ENCODE results near the gene KTN1.
A peak's percentile ranks its signal among the peaks of the same experiment; 100 is the strongest.

Gene KTN1, protein sequence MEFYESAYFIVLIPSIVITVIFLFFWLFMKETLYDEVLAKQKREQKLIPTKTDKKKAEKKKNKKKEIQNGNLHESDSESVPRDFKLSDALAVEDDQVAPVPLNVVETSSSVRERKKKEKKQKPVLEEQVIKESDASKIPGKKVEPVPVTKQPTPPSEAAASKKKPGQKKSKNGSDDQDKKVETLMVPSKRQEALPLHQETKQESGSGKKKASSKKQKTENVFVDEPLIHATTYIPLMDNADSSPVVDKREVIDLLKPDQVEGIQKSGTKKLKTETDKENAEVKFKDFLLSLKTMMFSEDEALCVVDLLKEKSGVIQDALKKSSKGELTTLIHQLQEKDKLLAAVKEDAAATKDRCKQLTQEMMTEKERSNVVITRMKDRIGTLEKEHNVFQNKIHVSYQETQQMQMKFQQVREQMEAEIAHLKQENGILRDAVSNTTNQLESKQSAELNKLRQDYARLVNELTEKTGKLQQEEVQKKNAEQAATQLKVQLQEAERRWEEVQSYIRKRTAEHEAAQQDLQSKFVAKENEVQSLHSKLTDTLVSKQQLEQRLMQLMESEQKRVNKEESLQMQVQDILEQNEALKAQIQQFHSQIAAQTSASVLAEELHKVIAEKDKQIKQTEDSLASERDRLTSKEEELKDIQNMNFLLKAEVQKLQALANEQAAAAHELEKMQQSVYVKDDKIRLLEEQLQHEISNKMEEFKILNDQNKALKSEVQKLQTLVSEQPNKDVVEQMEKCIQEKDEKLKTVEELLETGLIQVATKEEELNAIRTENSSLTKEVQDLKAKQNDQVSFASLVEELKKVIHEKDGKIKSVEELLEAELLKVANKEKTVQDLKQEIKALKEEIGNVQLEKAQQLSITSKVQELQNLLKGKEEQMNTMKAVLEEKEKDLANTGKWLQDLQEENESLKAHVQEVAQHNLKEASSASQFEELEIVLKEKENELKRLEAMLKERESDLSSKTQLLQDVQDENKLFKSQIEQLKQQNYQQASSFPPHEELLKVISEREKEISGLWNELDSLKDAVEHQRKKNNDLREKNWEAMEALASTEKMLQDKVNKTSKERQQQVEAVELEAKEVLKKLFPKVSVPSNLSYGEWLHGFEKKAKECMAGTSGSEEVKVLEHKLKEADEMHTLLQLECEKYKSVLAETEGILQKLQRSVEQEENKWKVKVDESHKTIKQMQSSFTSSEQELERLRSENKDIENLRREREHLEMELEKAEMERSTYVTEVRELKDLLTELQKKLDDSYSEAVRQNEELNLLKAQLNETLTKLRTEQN (N-terminal part only)

DNA sequence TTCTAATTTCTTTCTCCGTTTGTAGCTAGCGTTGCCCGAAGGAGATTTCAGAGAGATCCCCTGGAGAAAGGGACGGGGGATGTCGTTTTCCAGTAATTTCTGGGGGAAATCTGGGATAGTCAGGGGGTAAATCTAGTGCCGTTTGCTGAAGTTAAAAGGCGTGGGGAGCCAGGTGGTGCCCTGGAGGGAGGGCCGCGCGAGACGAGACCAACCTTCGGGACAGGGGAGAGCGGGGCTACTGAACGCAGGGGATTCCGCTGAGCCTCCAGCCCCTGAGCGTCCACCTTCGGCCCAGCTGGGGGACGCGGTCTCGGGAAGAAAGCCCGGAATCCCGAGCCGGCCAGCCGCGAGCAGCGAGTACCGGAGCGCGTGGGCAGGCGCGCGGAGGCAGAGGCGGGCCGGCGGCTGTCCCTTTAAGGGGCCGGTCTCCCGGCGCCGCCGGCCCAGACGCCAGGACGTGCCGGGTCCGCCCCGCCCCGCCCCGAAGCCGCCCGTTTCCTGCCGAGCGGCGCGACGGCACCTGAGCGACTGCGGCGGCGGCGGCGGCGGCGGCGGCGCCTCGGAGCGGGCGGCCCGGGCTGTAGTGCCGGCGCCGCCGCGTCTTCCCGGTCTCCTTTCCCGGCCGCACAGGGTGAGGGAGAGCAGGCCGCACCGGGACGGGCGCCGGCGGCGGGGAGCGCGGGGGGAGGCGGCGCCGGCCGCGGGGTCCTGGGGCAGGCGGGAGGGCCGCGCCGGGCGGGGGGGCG, at the start of gene KTN1:
Gene KTN1 (plus strand): TSS at position 484 of the 746 bp plus-strand sequence. CDS start 31,842 bp downstream, outside the sequence.
- peak; percentile 87 for DNase-seq (ENCODE audit: low spot score)

DNA sequence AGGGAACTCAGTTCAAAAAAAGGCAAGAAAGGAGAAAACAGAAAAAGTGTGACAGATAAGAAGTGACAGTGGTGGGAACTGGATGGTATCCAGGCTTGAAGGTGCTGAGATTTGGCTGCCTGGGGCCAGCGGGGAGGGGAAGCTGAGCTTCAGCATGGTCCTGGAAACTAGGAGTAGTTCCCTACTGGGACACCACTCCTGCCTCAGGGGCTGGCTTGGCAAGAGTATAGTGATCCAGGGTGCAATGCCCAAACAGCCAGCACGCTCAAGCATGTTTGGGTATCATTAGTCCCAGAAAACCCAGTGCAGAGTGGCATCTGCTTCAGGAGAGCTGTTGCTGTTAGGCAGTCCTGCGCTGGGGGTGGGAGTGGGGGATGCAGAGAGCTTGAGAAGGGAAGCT, 49.5 kb upstream of the KTN1 start:
- no peak for DNase-seq (ENCODE audit: low spot score)

DNA sequence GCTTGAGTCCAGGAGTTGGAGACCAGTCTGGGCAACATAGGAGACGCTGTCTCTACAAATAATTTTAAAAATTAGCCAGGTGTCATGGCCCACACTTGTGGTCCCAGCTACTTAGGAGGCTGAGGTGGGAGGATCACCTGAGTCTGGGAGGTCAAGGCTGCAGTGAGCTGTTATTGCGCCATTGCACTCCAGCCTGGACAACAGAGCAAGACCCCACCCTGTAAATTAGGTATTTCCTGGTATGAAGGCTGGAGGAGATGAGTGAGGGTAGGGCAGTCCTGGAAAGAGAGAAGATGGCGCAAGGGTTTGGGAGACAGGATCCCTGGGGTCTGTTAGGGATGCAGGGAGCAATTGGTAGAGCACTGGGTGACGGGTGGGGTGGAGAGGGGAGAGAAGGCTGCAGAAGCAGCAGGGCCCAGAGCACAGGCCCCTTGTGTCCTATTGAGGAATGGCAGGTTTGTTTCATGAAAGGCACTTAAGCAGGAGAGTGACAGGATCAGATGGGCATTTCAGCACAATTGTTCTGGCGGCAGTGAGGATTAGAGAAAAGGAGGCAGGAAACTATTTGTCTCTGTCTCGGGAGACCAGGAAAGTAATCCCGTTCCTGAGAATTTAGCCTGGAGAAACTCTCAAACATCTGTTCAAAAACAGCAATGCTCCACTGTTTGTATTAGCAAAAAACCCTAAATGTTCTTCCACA, 47.2 kb upstream of the KTN1 start:
- DNase-seq (ENCODE audit: low spot score) = no peak

DNA sequence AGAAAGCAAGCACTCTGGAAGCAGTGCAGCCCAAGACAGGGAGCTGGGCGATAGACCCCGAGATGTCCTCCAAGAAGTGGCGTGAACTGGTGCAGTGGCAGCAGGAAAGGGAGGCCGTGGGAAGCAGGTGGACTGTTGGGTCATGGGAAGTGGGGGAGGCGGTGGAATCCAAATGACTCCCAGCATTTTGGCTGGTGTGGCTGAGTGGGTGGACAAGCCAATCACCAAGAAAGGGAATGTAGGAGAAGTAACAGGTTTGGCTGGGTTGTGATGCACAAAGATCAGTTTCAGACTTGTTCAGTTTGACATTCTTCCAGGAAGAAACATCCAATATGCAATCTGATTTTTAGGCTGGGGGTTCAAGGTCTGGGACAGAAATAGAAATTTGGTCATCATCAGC, 46.0 kb upstream of the KTN1 start:
- no peak for DNase-seq (ENCODE audit: low spot score)

DNA sequence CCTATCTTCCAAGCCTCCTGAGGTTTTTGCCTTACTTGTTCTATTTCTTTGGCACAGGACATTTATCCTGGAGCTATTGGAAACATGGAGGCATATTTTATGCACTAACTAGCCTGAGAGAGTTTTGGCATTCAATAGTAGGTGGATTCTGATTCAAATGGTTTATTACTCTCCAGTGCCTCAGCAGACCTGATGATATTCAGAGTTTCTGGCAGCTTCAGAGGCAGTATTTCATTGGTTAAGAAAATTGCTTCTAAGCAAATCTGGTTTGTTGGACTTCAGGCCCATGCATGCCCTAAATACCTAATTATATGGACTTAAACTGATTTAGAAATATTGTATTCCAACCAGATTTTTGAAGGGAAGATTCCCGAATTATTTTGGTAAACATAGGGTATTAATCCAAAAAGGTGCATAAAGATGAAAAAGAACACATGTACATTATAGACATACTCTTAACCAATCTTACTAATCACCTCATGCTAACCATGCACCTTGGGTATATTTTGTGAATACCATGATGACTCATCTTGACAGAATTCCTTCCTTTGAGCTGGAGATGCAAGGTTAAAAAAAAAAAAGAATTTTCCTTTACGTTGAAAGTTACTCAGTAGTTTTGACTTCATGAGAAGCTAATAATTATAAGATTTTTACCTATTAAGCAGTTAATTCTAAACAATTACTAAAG, 44.3 kb upstream of the KTN1 start:
- DNase-seq (ENCODE audit: low spot score) = no peak

DNA sequence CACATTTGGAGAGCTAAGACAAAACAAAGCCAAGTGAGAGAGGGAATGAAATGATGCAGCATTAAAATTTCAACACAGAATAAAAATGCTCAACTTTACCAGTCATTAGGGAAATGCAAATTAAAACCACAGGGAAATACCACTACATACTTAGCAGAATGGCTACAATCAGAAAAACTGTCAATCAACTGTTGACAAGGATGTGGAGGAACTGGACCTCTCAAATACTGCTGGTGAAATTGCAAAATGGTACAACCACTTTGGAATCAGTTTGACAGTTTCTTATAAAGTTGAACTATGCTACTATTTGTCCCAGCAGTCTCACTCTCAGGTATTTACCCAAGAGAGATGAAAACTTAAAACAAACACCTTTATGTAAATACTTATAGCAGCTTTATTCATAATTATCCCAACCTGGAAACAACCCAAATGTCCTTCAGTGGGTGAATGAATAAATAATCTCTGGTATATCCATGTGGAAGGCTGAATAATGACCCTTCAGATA, 43.8 kb upstream of the KTN1 start:
- no peak for DNase-seq (ENCODE audit: low spot score)

DNA sequence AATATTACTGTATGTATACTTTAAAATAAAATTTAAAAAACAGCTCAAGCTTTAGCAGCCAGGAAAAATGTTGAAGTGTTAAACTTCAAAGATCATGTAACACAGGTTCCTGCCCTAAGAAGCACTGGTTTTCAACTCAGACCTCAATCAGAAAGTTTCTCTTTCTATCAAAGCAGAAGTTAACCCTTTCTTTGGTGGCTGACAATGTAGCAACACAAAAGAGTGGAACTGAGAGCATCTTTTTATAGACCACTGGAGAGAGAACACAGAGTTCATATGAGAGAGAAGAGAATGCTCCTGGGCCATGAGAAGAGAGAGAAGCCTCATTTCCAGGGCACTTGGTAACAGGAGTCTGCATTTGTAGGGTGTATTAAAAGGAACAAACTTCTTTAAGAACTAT, 42.2 kb upstream of the KTN1 start:
- no peak for DNase-seq (ENCODE audit: low spot score)

DNA sequence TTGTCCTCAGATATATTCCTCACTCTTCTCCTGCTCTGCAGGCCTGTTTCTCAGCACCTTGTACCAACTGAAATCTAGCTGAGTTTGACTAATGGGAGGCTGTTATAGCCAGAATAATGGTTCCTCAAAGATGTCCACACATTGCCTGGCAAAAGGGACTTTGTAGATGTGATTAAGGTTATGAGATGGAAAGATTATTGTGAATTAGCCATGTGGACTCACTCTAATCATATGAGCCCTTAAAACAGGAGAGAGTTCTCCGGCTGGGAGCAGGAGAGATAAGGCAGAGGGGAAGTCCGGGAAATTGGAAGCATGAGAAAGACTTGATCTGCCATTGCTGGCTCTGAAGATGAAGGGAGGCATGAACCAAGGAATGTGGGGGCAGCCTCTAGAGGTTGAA, 40.0 kb upstream of the KTN1 start:
- no peak for DNase-seq (ENCODE audit: low spot score)

DNA sequence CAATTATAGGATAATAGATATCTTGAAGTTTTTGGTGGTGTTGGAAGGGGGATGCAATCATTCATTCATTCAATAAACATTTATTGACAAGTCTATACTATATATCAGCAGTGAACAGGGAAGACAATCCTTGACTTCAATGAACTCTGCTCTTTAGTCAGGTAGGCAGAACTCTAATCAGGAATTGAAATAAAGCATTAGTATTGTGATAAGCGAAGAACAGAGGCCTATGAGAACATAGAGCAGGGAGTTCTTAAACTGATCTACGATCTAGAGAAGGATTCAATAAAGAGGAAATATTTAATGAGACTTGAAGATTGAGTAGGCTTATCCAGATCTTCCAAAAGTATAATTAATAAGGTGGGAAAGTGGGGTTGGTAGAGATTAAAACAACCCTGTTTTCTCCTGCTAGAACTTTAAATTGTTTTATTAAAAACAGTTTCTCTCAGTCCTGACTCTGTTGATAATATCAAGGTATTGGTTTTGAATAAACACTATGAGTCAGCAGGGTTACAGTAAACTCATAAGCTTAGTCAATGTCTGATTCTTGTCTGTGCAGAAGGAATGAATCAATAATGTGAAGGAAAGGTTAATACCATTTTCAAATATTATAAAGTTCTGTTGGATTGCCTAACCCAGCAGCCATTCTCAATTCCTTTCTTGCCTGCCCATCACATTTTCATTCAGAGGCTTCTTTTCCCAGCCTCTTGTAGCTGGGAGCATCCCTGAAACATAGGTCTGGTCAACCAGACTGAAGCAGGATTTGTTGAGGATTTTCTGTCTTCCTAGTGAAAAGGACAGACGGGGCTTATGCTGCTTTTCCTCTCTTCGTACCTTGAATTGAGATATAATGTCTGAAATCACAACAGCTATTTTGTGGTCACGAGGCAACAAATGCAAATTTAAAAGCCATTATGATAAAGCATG, 38.9 kb upstream of the KTN1 start:
- no peak for DNase-seq (ENCODE audit: low spot score)

DNA sequence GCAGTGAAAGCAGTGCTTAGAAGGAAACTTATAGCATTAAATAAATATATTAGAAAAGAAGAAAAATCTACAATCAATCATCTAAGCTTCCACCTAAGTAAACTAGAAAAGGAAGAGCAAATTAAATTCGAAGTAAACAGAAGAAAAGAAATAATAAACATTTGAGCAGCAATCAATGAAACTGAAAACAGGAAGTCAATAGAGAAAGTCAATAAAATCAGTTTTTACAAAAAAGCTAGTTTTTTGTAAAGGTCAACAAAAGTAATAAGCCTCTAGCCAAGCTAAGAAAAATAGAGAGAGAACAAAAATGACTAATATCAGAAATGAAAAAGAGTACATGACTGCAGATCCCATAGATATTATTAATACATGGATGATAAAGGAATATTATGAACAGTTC, 34.2 kb upstream of the KTN1 start:
- DNase-seq (ENCODE audit: low spot score) = no peak

DNA sequence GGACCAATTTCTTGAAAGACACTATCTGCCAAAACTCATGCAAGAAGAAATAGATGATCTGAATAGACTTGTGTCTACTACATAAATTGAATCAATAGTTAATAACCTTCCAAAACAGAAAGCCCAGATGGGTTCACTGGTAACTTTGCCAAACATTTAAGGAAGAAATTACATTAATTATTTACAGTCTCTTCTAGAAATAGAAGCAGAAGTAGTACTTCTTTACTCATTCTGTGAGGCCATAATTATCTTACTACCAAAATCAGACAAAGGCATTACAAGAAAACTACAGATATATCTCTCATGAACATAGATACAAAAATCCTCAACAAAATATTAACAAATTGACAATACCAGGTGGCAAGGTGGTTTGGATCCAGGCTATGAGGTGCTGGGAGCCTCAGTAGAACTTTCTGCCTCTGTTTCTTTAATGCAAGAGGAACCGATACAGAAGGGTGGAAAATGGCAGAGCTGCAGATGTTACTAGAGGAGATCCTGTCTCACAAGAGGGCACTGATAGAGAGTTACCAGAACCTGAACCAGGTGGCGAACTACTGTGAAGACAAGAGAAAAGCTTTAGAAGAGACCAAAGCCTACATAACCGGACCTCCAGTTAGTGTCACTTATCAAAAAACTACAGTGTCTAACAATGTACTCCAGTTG, 33.7 kb upstream of the KTN1 start:
- no peak for DNase-seq (ENCODE audit: low spot score)

DNA sequence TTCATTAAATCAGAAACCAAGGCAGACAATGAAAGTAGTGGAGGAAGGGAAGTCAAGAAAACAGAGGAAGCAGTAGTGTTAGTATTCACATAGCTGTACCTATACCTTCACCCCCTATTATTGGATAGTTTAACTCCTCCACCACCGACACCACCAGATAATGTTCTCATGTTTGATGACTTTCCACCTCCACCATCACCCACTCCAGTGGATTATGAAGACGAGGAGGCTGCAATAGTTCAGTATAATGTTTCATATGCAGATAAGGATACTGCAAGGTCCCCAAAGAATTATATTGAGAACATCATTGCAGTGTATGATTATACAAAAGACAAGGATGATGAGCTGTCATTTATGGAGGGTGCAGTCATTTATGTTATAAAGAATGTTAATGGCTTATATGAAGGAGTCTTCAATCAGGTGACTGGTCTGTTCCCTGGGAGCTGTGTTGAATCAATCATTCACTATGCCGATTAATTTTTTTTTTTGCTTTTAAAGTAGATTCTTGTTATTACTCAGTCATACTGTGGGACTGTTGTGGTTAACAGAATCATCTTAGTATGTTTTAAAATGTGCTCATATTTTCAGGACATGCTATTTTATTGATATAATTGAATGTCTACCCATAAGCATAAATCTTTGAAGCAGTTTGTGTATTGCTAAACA, 32.2 kb upstream of the KTN1 start:
- no peak for DNase-seq (ENCODE audit: low spot score)

DNA sequence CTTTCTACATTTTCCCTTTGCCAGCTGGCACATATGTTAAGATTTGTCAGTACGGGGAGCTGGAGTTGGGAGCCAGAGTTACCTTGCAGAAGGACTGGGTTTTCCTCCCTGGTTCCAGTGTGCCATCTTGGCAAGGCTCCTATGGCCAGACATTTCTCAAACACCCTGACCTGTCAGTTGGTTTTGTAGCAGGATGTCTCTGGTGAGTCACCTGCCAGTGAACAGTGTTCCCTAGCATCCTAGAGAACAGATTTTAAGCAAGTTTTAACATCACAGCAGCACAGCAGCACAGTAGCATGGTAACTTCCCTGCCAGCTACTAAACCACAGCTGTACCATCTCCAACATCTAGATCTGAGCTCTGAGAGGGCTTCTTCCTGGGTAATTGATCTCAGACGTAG, 26.2 kb upstream of the KTN1 start:
- DNase-seq (ENCODE audit: low spot score) = no peak

DNA sequence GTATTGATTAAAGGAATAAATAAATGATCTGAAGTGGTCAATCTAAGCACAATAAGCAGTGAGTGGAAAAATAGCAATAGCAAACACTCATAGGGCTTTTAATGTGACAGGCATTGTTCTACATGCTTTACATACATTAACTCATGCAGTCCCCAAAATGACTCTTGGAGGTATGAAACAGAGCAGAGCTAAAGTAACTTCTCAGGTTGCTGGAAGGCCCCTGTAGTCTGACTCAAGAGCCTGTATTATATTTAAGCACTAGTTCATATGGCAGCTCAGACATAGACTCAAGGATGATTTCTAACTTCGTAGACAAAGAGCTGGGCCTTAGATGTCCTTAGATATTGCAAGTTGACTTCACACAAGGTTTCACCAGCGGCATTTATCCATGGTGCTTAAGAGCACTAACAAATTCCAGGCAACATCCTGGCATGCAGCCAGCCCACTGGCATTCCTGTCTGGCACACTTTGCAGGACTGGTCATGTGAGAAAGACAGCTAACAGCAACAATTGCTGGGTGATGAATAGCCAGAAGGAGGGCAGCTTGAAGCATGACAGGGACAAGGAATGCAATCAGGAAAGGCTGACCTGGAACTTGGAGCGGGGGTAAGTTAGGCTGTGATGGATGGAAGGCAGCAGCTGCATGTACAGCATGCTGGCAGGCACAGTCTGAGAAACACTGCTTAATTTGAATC, 22.9 kb upstream of the KTN1 start:
- peak; percentile 65 for DNase-seq (ENCODE audit: low spot score)

DNA sequence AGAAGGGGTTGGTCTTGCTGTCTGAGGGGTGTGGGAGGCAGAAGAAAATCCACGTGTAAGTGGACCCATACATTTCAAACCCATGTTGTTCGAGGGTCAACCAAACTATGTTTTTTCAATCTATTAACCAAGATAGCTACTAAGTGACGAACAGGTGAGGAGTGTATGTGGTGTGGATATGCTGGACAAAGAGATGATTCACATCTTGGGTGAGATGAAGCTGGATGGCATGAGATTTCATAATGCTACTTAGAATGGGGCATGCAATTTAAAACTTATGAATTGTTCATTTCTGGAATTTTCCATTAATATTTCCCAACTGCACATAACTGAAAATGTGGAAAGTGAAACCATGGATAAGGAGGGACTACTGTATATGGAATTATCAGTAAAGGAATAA, 17.9 kb upstream of the KTN1 start:
- DNase-seq (ENCODE audit: low spot score) = no peak

DNA sequence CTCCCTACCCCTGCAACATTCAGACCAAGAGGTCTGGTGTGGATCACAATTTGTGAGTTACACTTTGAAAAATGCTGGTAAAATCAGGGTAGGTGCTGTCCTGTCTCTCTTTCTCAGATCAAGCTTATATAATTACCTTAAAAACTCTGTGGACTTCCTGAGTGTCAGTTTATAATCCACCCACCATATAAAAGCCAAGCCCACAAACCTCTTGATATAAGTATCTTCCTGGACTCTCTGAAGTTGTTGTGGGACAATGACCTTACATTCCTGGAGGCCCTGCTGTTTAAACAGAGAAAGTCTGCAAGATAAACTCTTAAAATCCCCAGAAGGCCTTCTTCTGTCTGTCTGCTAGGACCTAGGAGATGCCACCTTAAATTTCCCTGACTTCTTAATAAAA, 11.4 kb upstream of the KTN1 start:
- DNase-seq (ENCODE audit: low spot score) = no peak

DNA sequence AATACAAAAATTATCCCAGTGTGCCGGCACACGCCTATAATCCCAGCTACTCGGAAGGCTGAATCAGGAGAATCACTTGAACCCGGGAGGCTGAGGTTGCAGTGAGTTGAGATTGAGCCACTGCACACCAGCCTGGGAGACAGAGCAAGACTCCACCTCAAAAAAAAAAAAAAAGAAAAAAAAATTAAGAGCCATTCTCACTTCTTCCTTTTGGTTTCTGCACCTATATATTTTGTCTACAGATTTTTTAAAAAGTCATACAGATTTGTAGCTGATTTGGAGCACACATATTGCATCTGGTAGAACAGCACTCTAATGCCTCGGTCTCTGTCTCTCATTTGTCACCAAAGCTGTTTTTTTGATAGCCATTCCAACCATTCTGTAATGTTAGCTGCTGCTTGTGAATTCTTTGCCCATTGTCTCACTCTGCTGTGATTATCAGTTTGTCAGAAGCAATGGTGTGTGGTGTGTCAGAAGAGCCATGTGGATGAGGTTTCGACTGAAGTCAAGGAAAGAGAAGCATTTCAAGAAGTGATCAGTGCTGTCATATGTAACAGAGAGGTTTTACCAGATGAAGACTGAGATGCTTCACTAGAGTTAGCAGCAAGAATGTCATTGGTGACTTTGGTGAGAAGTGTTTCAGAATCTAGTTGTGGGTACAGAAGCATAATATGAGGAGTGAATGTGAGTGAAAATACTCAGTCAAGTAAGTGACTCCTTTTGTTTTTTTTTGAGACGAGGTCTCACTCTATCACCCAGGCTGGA, 8.7 kb upstream of the KTN1 start:
- DNase-seq (ENCODE audit: low spot score) = no peak

Measured in Ammon's horn (tissue), 1 donor.